ENCODE measurements around the gene GRK3. TPM values are rescaled to one million over a fixed set of nuclear protein-coding genes. Genes with fewer than 3 reads are reported as not detected.

Gene GRK3
- total RNA-seq, 2 donors from 2014 or later = 19.4 to 21.0 TPM

- no peak for TF ChIP-seq CTCF (conservative IDR thresholded peaks at IDR 0.05)
- H3K4me3 Mint-ChIP-seq = no peak overlapping the region
- Histone ChIP-seq H3K4me1 (ENCODE audit: control insufficient read depth, insufficient read depth, low read length) (no peaks in the 10 kb centered on the region), H3K27me3 (ENCODE audit: control insufficient read depth, insufficient read depth, low read length, poor library complexity, severe bottlenecking) (no peaks in the 10 kb centered on the region), H3K27ac (ENCODE audit: low read depth, low read length) (no peak overlapping the region), H3K9me3 (ENCODE audit: control insufficient read depth, low read length) (no peaks in the 10 kb centered on the region), H3K36me3 (ENCODE audit: control insufficient read depth, insufficient read depth, low read length) (no peaks in the 10 kb centered on the region), H3K9ac (ENCODE audit: extremely low read depth, low read length, poor library complexity, severe bottlenecking) (no peak overlapping the region), H3K4me3 (ENCODE audit: low read length) (no peak overlapping the region)
- no peaks in the 10 kb centered on the region for H3K9me3 Mint-ChIP-seq
- H3K27me3 Mint-ChIP-seq (ENCODE audit: insufficient read depth) = no peaks in the 10 kb centered on the region
- H3K36me3 Mint-ChIP-seq (ENCODE audit: low read depth) = no peaks in the 10 kb centered on the region
- H3K27ac Mint-ChIP-seq = no peak overlapping the region
- no peaks in the 10 kb centered on the region for H3K4me1 Mint-ChIP-seq
- no peak for DNase-seq
Measured at GRCh38 chr22:25656724-25657123, 92.2 kb downstream of the GRK3 start.

GRCh38 chr22:25658633-25659032, 94.2 kb downstream of the GRK3 start:
- no peaks in the 10 kb centered on the region for H3K27me3 ChIP-seq (ENCODE audit: control insufficient read depth, insufficient read depth, low read length, poor library complexity, severe bottlenecking)
- no peak overlapping the region for H3K4me3 ChIP-seq (ENCODE audit: low read length)
- Mint-ChIP-seq H3K27ac (no peak overlapping the region), H3K27me3 (ENCODE audit: insufficient read depth) (no peaks in the 10 kb centered on the region), H3K36me3 (ENCODE audit: low read depth) (no peaks in the 10 kb centered on the region), H3K4me1 (no peaks in the 10 kb centered on the region), H3K4me3 (no peak overlapping the region), H3K9me3 (no peaks in the 10 kb centered on the region)
- no peaks in the 10 kb centered on the region for H3K4me1 ChIP-seq (ENCODE audit: control insufficient read depth, insufficient read depth, low read length)
- no peak for DNase-seq
- no peak overlapping the region for H3K9ac ChIP-seq (ENCODE audit: extremely low read depth, low read length, poor library complexity, severe bottlenecking)
- no peak overlapping the region for H3K27ac ChIP-seq (ENCODE audit: low read depth, low read length)
- TF ChIP-seq CTCF (conservative IDR thresholded peaks at IDR 0.05) = no peak
- 91 to 93% methylated on average over 4 of the region's 4 CpGs for WGBS, 2 experiments (ENCODE audit: insufficient coverage in 1 of 2, insufficient read length in 1 of 2)
- H3K36me3 ChIP-seq (ENCODE audit: control insufficient read depth, insufficient read depth, low read length) = no peaks in the 10 kb centered on the region
- no peaks in the 10 kb centered on the region for H3K9me3 ChIP-seq (ENCODE audit: control insufficient read depth, low read length)

- Mint-ChIP-seq H3K4me3 (no peak overlapping the region), H3K9me3 (no peaks in the 10 kb centered on the region), H3K27ac (no peak overlapping the region), H3K4me1 (no peaks in the 10 kb centered on the region), H3K36me3 (ENCODE audit: low read depth) (no peaks in the 10 kb centered on the region), H3K27me3 (ENCODE audit: insufficient read depth) (no peaks in the 10 kb centered on the region)
- DNase-seq = no peak
- Histone ChIP-seq H3K27me3 (ENCODE audit: control insufficient read depth, insufficient read depth, low read length, poor library complexity, severe bottlenecking) (no peaks in the 10 kb centered on the region), H3K9me3 (ENCODE audit: control insufficient read depth, low read length) (no peaks in the 10 kb centered on the region), H3K27ac (ENCODE audit: low read depth, low read length) (no peak overlapping the region), H3K36me3 (ENCODE audit: control insufficient read depth, insufficient read depth, low read length) (no peaks in the 10 kb centered on the region), H3K9ac (ENCODE audit: extremely low read depth, low read length, poor library complexity, severe bottlenecking) (no peak overlapping the region), H3K4me3 (ENCODE audit: low read length) (no peak overlapping the region), H3K4me1 (ENCODE audit: control insufficient read depth, insufficient read depth, low read length) (no peaks in the 10 kb centered on the region)
- no peak for TF ChIP-seq CTCF (conservative IDR thresholded peaks at IDR 0.05)
- 92 to 100% methylated on average over 1 to 2 of the region's 2 CpGs for WGBS, 2 experiments (ENCODE audit: insufficient coverage in 1 of 2, insufficient read length in 1 of 2)
Measured at GRCh38 chr22:25659413-25659812, 94.9 kb downstream of the GRK3 start.

Measured in endodermal cell (in vitro differentiated cells).